ENCODE measurements around the gene S100A2.
"Not testable (repeated sequence)": the region's sequence is repeated elsewhere in the genome, so short reads cannot be mapped to it uniquely, and the experiment has no call there.

GRCh38 chr1:153575081-153575491 lies 9.4 kb upstream of the S100A2 start:
- TF ChIP-seq CTCF (IDR thresholded peaks at IDR 0.05); ZFX (IDR thresholded peaks at IDR 0.05; ENCODE audit: borderline replicate concordance): not testable (repeated sequence)
